ENCODE measurements around the gene ARF5.

DNA sequence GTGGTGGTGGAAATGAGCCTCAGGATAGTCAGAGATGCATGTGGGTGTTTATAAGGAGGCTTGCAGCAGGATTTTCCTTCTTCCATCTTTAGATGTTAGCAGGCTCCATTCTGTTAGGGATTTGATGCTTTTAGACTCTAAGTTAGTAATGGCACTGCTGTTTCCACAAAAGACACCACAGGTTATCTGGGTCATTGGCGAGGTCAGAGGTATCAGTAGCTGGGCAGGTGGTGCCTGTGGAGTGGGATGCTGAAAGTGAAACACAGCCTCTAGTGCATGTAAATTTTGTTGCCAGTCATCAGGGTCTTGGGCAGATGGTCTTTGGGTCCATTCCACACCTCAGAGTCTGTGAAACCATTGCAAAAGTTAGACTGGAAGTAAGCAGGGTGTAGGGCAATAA is 30.6 kb downstream of the ARF5 start:
- TF ChIP-seq, protein P1, sequence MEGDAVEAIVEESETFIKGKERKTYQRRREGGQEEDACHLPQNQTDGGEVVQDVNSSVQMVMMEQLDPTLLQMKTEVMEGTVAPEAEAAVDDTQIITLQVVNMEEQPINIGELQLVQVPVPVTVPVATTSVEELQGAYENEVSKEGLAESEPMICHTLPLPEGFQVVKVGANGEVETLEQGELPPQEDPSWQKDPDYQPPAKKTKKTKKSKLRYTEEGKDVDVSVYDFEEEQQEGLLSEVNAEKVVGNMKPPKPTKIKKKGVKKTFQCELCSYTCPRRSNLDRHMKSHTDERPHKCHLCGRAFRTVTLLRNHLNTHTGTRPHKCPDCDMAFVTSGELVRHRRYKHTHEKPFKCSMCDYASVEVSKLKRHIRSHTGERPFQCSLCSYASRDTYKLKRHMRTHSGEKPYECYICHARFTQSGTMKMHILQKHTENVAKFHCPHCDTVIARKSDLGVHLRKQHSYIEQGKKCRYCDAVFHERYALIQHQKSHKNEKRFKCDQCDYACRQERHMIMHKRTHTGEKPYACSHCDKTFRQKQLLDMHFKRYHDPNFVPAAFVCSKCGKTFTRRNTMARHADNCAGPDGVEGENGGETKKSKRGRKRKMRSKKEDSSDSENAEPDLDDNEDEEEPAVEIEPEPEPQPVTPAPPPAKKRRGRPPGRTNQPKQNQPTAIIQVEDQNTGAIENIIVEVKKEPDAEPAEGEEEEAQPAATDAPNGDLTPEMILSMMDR (IDR thresholded peaks at IDR 0.05) = no peak
- TF ChIP-seq POLR2AphosphoS5 (IDR thresholded peaks at IDR 0.05; ENCODE audit: low read depth, low read length) = no peak
